ENCODE measurements around the gene ADIPOR2.

- no peak for TF ChIP-seq CTCF (IDR thresholded peaks at IDR 0.05)
- TF ChIP-seq POLR2A (IDR thresholded peaks at IDR 0.05) = no peak
These were observed 34.0 kb upstream of the ADIPOR2 start for GRCh38 chr12:1656902-1657301.
